Ascending aorta (tissue), 2 donors: ENCODE measurements around the gene STIMATE. TPM values are rescaled to one million over a fixed set of nuclear protein-coding genes. Genes with fewer than 3 reads are reported as not detected.
A peak's percentile ranks its signal among the peaks of the same experiment; 100 is the strongest.

Experiments
- DNase-seq, 2 donors: peaks; one replicate each; pipeline ENCODE4 v3.0.0-alpha.2; 2019; ENCODE audit warnings: low spot score in 2 of 2
- H3K27ac ChIP-seq, 2 donors: fragments of 200-600 bp; sonication (generic); one replicate each; pipeline ENCODE4 v1.5.1; 2016 to 2017; ENCODE audit warnings: mild to moderate bottlenecking in 1 of 2
- H3K27me3 ChIP-seq: fragments of 200-600 bp; sonication (generic); one replicate; pipeline ENCODE4 v1.5.1; 2017
- H3K36me3 ChIP-seq, 2 donors: fragments of 200-600 bp; sonication (generic); one replicate each; pipeline ENCODE4 v1.5.1; 2016
- H3K4me1 ChIP-seq, 2 donors: fragments of 200-600 bp; sonication (generic); one replicate each; pipeline ENCODE4 v1.5.1; 2016 to 2017; ENCODE audit warnings: mild to moderate bottlenecking in 1 of 2
- H3K4me3 ChIP-seq, 2 donors: fragments of 200-600 bp; sonication (generic); one replicate each; pipeline ENCODE4 v1.5.1; 2016 to 2017; ENCODE audit warnings: mild to moderate bottlenecking in 1 of 2
- H3K9me3 ChIP-seq, 2 donors: fragments of 200-600 bp; sonication (generic); one replicate each; pipeline ENCODE4 v1.5.1; 2016
- intact Hi-C: fragments of 100-400 bp; cut with DNase I; formaldehyde crosslinking; loops from one replicate; pipeline ENCODE4 v1.15.1; 2023
- total RNA-seq: library from RNA; depleted of rRNA; stranded (reverse); fragments of >200 nt; gene quantifications from one replicate; pipeline ENCODE4 v1.1.0, GENCODE V29; 2016
- TF ChIP-seq, protein P1 (sequence below), 3 experiments: fragments of 200-600 bp in 2 of 3; fragments of 450-650 bp in 1 of 3; sonication (generic) in 2 of 3; IDR thresholded peaks; one replicate each; pipeline ENCODE4 v1.5.1; 2016 to 2019; ENCODE audit warnings: antibody characterized with exemption in 3 of 3, mild to moderate bottlenecking in 1 of 3, moderate library complexity in 1 of 3

The STIMATE gene
- total RNA-seq, 1 donor from 2014 or later = 18.9 TPM

GRCh38 chr3:52842424-52842823 is 54.9 kb downstream of the STIMATE start:
- Histone ChIP-seq H3K4me3 (no peak overlapping the region), H3K27ac (peak overlapping the region in 1 of 2 donors; percentile 36), H3K27me3 (no peaks in the 10 kb centered on the region), H3K4me1 (peaks cover 11 to 29% of the 10 kb centered on the region in 2 donors), H3K9me3 (no peaks in the 10 kb centered on the region), H3K36me3 (peaks cover 30 to 39% of the 10 kb centered on the region in 2 donors)
- intact Hi-C loops = no loop called here
- TF ChIP-seq, protein P1, sequence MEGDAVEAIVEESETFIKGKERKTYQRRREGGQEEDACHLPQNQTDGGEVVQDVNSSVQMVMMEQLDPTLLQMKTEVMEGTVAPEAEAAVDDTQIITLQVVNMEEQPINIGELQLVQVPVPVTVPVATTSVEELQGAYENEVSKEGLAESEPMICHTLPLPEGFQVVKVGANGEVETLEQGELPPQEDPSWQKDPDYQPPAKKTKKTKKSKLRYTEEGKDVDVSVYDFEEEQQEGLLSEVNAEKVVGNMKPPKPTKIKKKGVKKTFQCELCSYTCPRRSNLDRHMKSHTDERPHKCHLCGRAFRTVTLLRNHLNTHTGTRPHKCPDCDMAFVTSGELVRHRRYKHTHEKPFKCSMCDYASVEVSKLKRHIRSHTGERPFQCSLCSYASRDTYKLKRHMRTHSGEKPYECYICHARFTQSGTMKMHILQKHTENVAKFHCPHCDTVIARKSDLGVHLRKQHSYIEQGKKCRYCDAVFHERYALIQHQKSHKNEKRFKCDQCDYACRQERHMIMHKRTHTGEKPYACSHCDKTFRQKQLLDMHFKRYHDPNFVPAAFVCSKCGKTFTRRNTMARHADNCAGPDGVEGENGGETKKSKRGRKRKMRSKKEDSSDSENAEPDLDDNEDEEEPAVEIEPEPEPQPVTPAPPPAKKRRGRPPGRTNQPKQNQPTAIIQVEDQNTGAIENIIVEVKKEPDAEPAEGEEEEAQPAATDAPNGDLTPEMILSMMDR (IDR thresholded peaks at IDR 0.05) = no peak
- DNase-seq = no peak

GRCh38 chr3:52841981-52842340 is 55.4 kb downstream of the STIMATE start:
- no peak overlapping the region for H3K4me3 ChIP-seq
- H3K36me3 ChIP-seq = peaks cover 30 to 35% of the 10 kb centered on the region in 2 donors
- no peaks in the 10 kb centered on the region for H3K9me3 ChIP-seq
- TF ChIP-seq, protein P1 (IDR thresholded peaks at IDR 0.05) = no peak
- no peak overlapping the region for H3K27ac ChIP-seq
- intact Hi-C loops = no loop called here
- no peaks in the 10 kb centered on the region for H3K27me3 ChIP-seq
- DNase-seq = no peak
- peaks cover 11 to 29% of the 10 kb centered on the region in 2 donors for H3K4me1 ChIP-seq

GRCh38 chr3:52841211-52841980 is 56.0 kb downstream of the STIMATE start:
- intact Hi-C loops = no loop called here
- TF ChIP-seq, protein P1 (IDR thresholded peaks at IDR 0.05) = no peak
- no peak overlapping the region for H3K4me3 ChIP-seq
- H3K9me3 ChIP-seq = no peaks in the 10 kb centered on the region
- H3K4me1 ChIP-seq = peaks cover 11 to 31% of the 10 kb centered on the region in 2 donors
- no peak for DNase-seq
- peak overlapping the region in 1 of 2 donors; percentile 15 for H3K27ac ChIP-seq
- no peaks in the 10 kb centered on the region for H3K27me3 ChIP-seq
- H3K36me3 ChIP-seq = peaks cover 30 to 35% of the 10 kb centered on the region in 2 donors

DNA sequence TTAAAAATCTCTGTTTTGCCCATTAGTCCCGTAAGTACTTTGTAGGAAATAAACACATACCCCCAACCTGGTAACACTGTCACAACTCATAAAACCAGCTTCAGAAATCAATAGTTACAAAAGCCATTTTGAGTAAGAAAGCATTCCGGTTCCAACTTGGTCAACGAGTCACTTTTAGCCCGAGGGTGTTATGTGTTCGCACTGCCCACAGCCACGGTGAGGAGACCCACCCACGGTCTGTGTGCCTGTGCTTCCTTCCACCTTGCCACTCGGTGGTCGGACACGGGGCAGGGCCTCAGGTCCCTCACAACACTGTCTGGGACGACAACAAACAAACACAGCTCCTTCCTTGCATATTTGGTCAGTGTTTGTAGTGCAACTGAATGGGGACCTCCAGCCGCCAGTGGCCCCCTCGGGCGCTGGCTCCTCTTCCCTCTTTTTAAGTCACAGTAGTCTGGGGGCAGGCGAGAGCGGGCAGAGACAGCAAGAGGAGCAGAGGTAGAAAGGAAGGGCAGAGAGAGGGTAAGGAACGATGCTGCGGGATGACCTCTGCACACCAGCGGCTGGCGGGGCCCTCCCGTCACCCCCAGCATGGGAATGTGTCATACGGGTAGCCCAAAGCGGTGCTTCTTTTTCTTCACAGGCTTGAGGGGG is 57.3 kb downstream of the STIMATE start:
- DNase-seq = no peak
- Histone ChIP-seq H3K27ac (no peak overlapping the region), H3K36me3 (peaks cover 32 to 38% of the 10 kb centered on the region in 2 donors), H3K9me3 (no peaks in the 10 kb centered on the region), H3K4me1 (peaks cover 13 to 35% of the 10 kb centered on the region in 2 donors), H3K27me3 (no peaks in the 10 kb centered on the region), H3K4me3 (no peak overlapping the region)
- TF ChIP-seq, protein P1 (IDR thresholded peaks at IDR 0.05) = no peak
- intact Hi-C loops = no loop called here

DNA sequence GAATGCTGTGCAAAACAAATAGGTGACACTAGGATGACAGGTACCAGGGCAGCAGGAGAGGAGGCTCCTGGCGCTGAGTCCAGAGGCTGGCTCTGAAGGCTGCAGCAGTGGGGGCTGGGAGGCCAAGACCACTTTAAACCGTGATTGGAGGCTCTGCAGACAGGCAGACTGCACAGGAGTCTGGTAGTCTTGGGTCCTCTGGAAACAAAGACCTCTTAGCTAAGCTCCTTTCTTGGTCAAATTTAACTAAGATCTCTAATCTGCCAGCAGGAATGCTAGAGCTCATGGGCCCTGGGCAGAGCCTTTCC is 58.1 kb downstream of the STIMATE start:
- TF ChIP-seq, protein P1 (IDR thresholded peaks at IDR 0.05) = no peak
- Histone ChIP-seq H3K9me3 (no peaks in the 10 kb centered on the region), H3K27me3 (no peaks in the 10 kb centered on the region), H3K27ac (no peak overlapping the region), H3K36me3 (peaks cover 32 to 38% of the 10 kb centered on the region in 2 donors), H3K4me3 (no peak overlapping the region), H3K4me1 (peaks cover 12 to 31% of the 10 kb centered on the region in 2 donors)
- DNase-seq = no peak
- intact Hi-C loops = no loop called here
